HG02885 (cell line): ENCODE measurements around the gene RABIF.

Experiments
- ATAC-seq: cut with Tn5 transposase; IDR thresholded peaks from one replicate; pipeline ENCODE4 v1.9.1; 2021; ENCODE audit warnings: mild to moderate bottlenecking; ENCODE audit not compliant: unreplicated experiment, poor library complexity

The RABIF gene

DNA sequence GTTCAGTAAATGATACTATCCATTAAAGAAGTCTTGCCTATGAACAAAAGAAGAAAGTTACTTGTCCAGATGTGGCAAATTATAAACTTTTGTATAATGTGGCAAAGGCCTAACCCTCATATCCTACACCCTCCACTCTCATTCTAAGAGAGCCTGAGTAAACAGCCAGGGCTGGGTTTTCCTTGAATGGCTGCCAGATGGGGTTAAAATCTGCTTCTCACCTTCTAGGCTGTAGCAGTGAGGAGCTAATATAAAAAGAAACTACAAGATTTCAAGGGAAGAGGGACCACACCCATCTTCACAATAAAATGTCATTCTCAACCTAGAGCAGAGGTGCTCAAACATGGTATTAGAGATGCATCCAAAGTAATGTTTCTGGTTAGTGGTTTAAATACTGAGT, 8.9 kb downstream of the RABIF start:
- no peak for ATAC-seq

DNA sequence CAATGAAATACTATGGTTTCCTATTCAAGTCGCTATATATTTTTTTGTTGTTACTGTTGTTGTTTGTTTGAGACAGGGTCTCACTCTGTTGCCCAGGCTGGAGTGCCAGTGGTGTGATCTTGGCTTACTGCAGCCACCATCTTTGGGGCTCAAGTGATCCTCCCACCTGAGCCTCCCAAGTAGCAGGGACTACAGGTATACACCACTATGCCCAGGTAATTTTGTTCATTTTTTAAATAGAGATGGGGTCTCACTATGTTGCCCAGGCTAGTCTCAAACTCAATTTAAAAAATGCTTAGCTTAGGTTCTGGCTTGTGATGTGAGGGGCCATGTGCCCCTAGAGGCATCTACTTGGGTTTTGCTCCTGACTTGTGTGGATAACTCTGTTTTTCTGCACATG, 9.8 kb downstream of the RABIF start:
- ATAC-seq, result no peak

- no peak for ATAC-seq
Observed at GRCh38 chr1:202873026-202873425, 15.9 kb downstream of the RABIF start.

GRCh38 chr1:202871367-202871766, 17.6 kb downstream of the RABIF start:
- no peak for ATAC-seq

- no peak for ATAC-seq
Observed at GRCh38 chr1:202862679-202863560, 26.0 kb downstream of the RABIF start.

- ATAC-seq, result peak; percentile 88
Observed at GRCh38 chr1:202861420-202862132, 27.4 kb downstream of the RABIF start.

DNA sequence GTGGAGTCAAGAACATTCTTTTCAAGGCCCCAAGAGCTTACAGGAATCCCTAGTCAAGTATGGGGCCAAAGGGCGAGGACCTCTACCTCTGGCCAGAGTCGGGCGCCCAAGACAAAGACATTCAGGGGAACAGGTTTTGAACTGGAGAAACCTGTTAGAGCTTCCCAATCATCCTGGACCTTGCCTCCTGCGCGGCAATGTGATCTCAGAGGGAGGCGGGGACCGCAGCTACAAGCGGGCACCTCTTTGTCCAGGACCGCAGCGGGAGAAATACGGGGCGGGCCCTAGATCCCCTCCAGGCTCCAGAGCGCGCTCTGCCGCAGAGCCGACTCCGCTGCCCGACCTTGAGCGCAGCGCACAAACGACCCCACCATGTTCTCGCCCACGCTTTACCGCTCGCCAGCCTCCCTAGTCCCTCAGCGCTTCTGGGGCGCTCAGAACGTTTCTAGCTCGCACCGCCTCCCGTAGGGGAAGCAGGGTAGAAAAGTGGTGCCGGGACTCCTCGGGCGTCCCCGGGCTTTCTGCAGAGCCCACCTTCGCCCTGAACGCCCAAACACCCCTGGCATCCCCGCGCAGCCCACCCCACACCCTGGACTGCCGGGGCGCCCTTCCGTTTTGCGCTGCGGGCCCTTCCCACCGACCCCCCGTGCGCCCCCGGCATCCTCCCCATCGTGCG, 28.1 kb downstream of the RABIF start:
- ATAC-seq, result peak; percentile 33

DNA sequence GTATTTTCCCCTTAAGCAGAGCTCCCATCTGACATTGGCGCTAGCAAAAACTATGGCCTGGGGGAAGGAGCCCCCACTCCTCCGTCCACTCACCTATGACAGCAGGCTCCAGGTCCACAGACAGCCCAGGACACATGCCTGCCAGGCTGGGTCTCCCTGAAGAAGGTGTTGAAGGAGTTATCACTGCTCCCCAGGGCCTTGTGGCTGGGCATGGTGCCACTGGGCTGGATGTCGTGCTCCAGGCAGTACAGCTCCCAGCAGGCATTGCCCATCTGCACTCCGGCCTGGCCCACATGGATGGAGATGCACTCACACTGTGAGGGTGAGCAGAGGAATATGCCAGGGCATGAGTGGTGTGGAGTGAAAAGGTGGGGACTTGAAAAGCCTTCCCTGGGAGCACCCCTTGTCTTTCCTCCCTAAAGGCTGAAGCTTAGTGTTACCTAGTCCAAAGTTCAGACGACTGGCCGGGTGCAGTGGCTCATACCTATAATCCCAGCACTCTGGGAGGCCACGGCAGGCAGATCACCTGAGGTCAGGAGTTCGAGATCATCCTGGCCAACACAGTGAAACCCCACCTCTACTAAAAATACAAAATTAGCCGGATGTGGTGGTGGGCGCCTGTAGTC, 30.0 kb downstream of the RABIF start:
- ATAC-seq, result no peak

DNA sequence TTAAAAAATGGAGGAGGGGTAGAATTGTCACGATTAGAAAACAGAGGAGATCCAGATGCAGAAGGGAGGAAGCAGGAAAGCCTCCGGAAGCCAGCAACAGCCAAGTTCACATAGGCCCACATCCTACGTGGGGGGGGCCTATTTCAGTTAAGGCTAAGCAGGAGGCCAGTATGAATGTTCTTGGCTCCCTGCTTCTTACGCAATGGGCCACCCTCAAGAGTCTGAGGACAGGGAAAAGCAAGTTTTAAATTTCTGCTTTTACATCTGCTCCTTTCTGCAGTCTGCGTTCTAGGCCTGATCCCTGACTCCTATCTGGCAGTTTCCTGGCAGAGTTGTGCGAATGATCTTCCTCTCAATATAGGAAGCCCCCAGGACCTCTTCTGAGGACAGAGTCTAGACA, 30.6 kb downstream of the RABIF start:
- ATAC-seq, result no peak

- no peak for ATAC-seq
Observed at GRCh38 chr1:202857136-202857610, 31.8 kb downstream of the RABIF start.

- no peak for ATAC-seq
Observed at GRCh38 chr1:202856014-202856413, 32.9 kb downstream of the RABIF start.

DNA sequence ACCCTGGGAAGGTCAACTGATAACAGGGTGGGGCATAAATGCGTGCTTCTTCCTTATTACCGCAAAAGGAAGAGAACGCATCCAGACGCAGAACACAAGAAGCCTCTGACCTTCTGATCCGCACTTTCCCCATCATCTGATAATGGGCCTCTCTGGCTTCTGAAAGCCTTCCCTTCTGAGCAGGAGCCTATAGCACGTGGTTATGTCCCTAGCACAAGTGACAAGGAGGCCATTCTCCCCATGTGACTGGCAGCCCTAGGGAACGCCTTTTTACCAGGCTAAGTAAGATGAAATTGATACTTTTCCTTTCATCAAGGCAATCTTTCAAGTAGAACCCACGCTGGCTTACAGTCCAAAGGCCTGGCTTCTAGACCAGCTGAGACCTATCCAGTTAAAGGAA, 34.2 kb downstream of the RABIF start:
- ATAC-seq, result no peak

GRCh38 chr1:202852163-202852904, 36.6 kb downstream of the RABIF start:
- ATAC-seq, result no peak

GRCh38 chr1:202850593-202851362, 38.2 kb downstream of the RABIF start:
- no peak for ATAC-seq

DNA sequence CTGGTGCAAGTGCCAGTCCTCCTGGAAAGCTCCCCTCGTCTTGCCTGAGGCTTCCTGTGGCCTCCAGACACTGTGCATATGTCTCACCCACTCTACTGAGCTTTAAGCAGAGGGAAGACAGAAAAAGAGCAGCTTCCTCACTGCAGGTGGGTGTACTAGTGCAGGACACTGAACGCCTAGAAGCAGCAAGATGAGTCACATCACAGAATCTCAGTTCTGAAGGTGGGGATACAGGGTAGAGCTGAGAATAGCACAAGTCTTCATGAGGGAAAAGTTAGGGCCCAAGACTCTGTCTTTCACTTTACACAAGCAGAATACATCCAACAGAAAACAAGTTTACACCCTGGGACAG, 40.8 kb downstream of the RABIF start:
- ATAC-seq, result peak; percentile 90

- ATAC-seq, result no peak
Observed at GRCh38 chr1:202844935-202845334, 44.0 kb downstream of the RABIF start.

- no peak for ATAC-seq
Observed at GRCh38 chr1:202844259-202844658, 44.7 kb downstream of the RABIF start.

GRCh38 chr1:202843081-202843480, 45.9 kb downstream of the RABIF start:
- no peak for ATAC-seq

DNA sequence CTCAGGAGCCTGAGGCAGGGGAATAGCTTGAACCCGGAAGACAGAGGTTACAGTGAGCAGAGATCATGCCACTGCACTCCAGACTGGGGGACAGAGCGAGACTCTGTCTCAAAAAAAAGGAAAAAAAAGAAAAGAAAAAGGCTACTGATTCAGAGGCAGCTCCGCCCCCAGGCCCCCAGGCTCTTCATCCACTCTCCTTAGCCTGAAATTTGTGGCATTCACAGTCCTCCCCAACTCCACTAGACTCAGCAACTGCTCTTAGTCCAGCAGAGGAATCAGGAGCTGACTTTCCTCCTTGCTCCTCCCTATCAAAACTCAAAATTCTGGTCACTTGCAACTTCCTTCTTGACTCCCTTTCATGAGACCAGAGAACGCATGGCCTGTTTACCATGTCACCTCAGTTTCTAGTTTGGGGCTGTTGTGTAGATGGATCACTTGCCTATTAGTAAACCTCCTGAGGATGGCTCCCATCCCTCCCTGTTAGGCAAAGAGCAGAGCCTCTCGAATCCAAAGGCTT, 51.1 kb downstream of the RABIF start:
- ATAC-seq, result no peak
